Lower lobe of right lung (tissue), 2 donors: Measurements from ENCODE around the gene ZNF253. TPM values are rescaled to one million over a fixed set of nuclear protein-coding genes. Genes with fewer than 3 reads are reported as not detected.
"Not testable (repeated sequence)": the region's sequence is repeated elsewhere in the genome, so short reads cannot be mapped to it uniquely, and the experiment has no call there.

Experiments used
- ATAC-seq, 2 donors: fragments of 200-7000 bp; cut with Tn5 transposase; one replicate each; pipeline ENCODE4 v1.9.1; 2020 to 2022; ENCODE audit warnings: mild to moderate bottlenecking in 2 of 2, moderate library complexity in 2 of 2
- DNase-seq: peaks from one replicate; pipeline ENCODE4 v3.0.0-alpha.2; 2020
- H3K27ac ChIP-seq: fragments of 200-600 bp; one replicate; pipeline ENCODE4 v1.8.0; 2022
- H3K27me3 ChIP-seq: fragments of 200-600 bp; one replicate; pipeline ENCODE4 v1.8.0; 2022; ENCODE audit warnings: low read depth
- H3K36me3 ChIP-seq: fragments of 200-600 bp; one replicate; pipeline ENCODE4 v1.8.0; 2022; ENCODE audit warnings: mild to moderate bottlenecking
- H3K4me1 ChIP-seq: fragments of 200-600 bp; one replicate; pipeline ENCODE4 v1.8.0; 2022
- H3K4me3 ChIP-seq: fragments of 200-600 bp; one replicate; pipeline ENCODE4 v1.8.0; 2022; ENCODE audit warnings: mild to moderate bottlenecking
- H3K9me3 ChIP-seq: fragments of 200-600 bp; one replicate; pipeline ENCODE4 v1.8.0; 2022
- intact Hi-C: fragments of 100-400 bp; cut with DNase I; formaldehyde crosslinking; loops from one replicate; pipeline ENCODE4 v1.11.0; 2022
- total RNA-seq: library from RNA; stranded (reverse); fragmentation: NEBNext Ultra II Directional; extraction: Animal tissue kit (Norgen Biotek cat#: 25700); gene quantifications from one replicate; pipeline ENCODE4 v1.2.1, GENCODE V29; 2021
- TF ChIP-seq, protein P1 (sequence below): fragments of 200-600 bp; IDR thresholded peaks from one replicate; pipeline ENCODE4 v1.8.0; 2022; ENCODE audit warnings: antibody characterized with exemption, mild to moderate bottlenecking
- donor health status: DM: no; HTN: yes; CAD: no; lungs with severe emphysema.

ZNF253 gene
- total RNA-seq, 1 donor from 2014 or later: 10.4 TPM

DNA sequence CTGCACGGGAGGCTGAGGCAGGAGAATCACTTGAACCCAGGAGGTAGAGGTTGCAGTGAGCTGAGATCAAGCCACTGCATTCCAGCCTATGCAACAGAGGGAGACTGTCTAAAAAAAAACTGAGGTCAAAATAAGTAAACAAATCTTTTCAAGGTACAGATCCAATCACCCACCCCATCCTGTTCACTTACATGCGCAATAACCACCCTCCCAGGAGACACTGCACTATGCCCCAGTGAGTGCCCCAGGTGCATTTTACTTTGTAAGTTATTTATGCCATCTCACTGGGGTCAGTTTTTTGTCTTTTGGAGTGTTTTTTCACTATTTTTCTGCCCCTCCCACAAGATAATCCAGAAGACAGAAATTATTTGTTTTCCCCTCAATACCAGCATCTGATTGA is 6.9 kb upstream of the ZNF253 start:
- no peak overlapping the region for H3K27ac ChIP-seq
- no peaks in the 10 kb centered on the region for H3K9me3 ChIP-seq
- no peaks in the 10 kb centered on the region for H3K36me3 ChIP-seq
- no peak for DNase-seq
- intact Hi-C loops: no loop called here
- TF ChIP-seq, protein P1, sequence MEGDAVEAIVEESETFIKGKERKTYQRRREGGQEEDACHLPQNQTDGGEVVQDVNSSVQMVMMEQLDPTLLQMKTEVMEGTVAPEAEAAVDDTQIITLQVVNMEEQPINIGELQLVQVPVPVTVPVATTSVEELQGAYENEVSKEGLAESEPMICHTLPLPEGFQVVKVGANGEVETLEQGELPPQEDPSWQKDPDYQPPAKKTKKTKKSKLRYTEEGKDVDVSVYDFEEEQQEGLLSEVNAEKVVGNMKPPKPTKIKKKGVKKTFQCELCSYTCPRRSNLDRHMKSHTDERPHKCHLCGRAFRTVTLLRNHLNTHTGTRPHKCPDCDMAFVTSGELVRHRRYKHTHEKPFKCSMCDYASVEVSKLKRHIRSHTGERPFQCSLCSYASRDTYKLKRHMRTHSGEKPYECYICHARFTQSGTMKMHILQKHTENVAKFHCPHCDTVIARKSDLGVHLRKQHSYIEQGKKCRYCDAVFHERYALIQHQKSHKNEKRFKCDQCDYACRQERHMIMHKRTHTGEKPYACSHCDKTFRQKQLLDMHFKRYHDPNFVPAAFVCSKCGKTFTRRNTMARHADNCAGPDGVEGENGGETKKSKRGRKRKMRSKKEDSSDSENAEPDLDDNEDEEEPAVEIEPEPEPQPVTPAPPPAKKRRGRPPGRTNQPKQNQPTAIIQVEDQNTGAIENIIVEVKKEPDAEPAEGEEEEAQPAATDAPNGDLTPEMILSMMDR: no peak
- H3K27me3 ChIP-seq: peaks cover 5% of the 10 kb centered on the region
- no peak overlapping the region for H3K4me3 ChIP-seq
- ATAC-seq: no peak
- no peaks in the 10 kb centered on the region for H3K4me1 ChIP-seq

DNA sequence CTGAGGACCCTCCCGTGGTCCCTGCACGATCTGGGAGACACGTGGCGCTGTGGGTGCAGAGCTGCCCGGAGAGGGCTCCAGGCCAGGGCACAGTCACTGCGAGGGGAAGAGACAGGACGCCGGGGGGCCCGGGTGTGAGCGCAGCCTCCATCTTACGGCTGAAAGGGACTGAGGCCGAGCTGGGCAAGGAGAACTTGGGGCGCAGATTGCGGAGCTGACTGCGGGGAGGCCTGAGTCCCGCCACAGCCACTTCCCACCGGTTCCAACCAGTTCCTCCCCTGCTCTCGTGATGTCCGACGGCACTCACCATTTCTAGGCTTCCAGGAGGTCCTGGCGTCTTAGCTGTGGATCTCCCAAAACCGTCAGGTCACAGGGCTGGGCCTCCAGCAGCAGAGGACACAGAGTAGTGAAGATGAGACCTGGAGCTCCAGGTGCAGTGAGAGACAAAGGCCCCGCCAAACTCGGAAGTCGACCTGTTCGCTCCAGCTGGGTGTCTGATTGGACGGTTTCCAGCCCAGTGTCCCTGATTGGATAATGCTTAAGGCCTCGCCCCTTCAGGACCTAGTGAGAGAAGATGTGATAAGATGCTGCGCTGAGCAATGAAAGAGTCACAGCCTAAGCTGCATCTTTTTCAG is 4.8 kb upstream of the ZNF253 start:
- Histone ChIP-seq H3K27me3 (peaks cover 5% of the 10 kb centered on the region), H3K4me1 (no peaks in the 10 kb centered on the region), H3K4me3 (peak overlapping the region; percentile 29), H3K9me3 (no peaks in the 10 kb centered on the region), H3K36me3 (no peaks in the 10 kb centered on the region), H3K27ac (no peak overlapping the region)
- ATAC-seq (no peak), DNase-seq (no peak)
- intact Hi-C loops: no loop called here
- TF ChIP-seq, protein P1: no peak

DNA sequence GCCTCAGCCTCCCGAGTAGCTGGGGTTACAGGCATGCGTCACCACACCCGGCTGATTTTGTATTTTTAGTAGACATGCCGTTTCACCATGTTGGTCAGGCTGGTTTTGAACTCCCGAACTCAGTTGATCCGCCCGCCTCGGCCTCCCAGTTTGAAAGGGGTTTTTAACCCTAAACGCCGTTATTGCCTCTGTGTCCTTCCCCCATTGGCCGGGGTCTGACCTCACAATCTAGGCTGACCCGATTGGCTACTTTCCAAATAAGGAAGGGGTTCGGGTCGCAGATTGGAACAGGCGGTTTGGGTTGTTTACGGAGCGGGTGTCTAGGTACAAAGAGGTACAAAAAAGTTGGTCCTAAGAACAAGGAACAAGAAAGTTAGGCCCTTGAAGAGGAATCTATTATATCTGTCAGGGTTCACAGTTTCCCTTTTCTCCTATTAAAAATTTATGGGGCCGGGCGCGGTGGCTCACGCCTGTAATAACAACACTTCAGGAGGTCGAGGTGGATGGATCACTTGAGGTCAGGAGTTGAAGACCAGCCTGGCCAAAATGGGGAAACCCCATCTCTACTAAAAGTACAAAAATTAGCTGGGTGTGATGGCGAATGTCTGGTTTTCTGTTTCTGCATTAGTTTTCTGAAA is 1.0 kb downstream of the ZNF253 start:
- intact Hi-C loops: no loop called here
- Histone ChIP-seq H3K27ac (peak overlapping the region; percentile 92), H3K4me1 (peaks cover 27% of the 10 kb centered on the region), H3K4me3 (peak overlapping the region; percentile 73), H3K36me3 (no peaks in the 10 kb centered on the region), H3K27me3 (no peaks in the 10 kb centered on the region), H3K9me3 (peaks cover 15% of the 10 kb centered on the region)
- no peak for DNase-seq
- TF ChIP-seq, protein P1: no peak
- ATAC-seq: peak in 1 of 2 donors; percentile 11

DNA sequence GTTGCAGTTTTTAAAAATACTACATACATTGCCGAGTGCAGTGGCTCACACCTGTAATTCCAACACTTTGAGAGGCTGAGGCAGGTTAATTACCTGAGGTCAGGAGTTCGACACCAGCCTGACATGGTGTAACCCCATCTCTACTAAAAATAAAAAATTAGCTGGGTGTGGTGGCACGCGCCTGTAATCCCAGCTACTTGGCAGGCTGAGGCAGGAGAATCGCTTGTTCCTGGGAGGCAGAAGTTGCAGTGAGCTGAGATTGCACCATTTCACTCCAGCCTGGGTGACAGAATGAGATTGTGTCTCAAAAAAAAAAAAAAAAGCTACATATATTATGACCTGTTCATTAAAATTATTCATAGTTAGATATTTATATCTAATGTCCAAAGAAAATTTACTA is 4.4 kb downstream of the ZNF253 start:
- not testable (repeated sequence) for H3K27me3 ChIP-seq

DNA sequence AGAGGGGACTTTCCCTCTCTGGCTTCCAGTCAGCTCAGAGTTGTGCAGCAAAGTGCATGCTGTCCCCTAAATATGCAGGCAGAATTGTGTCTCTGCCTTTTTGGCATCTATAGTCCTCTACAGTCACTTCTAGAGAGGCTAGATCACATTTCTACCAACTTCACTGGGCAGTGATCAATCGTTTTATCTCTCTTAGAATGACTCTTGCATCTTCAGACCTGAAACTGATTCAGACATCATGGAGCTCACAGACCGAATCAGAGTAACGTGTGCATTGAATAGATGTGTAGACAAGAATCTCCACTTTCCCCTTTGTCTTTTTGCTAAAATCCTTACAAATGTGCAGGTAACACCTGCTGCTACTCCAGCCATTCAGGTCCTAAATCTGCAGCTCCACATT is 6.2 kb downstream of the ZNF253 start:
- no peak for DNase-seq
- Histone ChIP-seq H3K36me3 (peaks cover 4% of the 10 kb centered on the region), H3K9me3 (peaks cover 24% of the 10 kb centered on the region), H3K27me3 (no peaks in the 10 kb centered on the region), H3K4me1 (peaks cover 26% of the 10 kb centered on the region), H3K27ac (no peak overlapping the region), H3K4me3 (no peak overlapping the region)
- TF ChIP-seq, protein P1: no peak
- no peak for ATAC-seq
- intact Hi-C loops: no loop called here

More for the DNA sequence above, 4.4 kb downstream of the ZNF253 start:
- DNase-seq, H3K36me3 ChIP-seq, H3K4me3 ChIP-seq, ATAC-seq, H3K27ac ChIP-seq, intact Hi-C loops: not testable (repeated sequence)
- peaks cover 15% of the 10 kb centered on the region for H3K9me3 ChIP-seq
- peaks cover 27% of the 10 kb centered on the region for H3K4me1 ChIP-seq

DNA sequence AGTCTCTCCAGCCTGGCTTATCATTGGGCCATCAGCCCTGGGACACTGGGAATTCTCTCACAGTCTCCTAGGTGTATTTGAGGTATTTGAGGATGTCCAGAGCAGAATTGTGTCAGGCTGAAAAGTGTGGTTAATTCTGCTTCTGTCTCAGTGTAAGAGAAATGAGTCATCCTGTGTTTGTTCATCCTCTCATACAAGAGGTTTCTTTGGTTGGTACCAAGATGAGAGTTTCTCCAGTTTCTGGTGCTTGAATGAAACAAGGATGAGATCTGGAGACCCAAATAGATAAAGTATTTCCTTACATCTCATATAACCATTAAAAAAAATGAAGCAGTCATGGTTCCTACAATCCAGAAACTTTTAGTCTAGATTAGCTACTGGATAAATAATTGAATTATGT is 7.7 kb downstream of the ZNF253 start:
- no peak overlapping the region for H3K4me3 ChIP-seq
- peaks cover 12% of the 10 kb centered on the region for H3K4me1 ChIP-seq
- H3K36me3 ChIP-seq: peaks cover 4% of the 10 kb centered on the region
- H3K9me3 ChIP-seq: peaks cover 38% of the 10 kb centered on the region
- intact Hi-C loops: no loop called here
- DNase-seq (no peak), ATAC-seq (no peak)
- no peak overlapping the region for H3K27ac ChIP-seq
- no peaks in the 10 kb centered on the region for H3K27me3 ChIP-seq
- TF ChIP-seq, protein P1: no peak
